Endothelial cell of umbilical vein (primary cell): ENCODE data around the gene USF1.
"Not testable (repeated sequence)": the region's sequence is repeated elsewhere in the genome, so short reads cannot be mapped to it uniquely, and the experiment has no call there.

ENCODE experiments used
- CTCF ChIP-seq, 2 donors: IDR thresholded peaks; 1 replicate in 1 of 2; 2 replicates in 1 of 2; pipeline ENCODE4 v1.5.1; 2011; ENCODE audit warnings: low read length in 2 of 2, mild to moderate bottlenecking in 2 of 2, moderate library complexity in 2 of 2, control low read depth in 1 of 2, inconsistent platforms in 1 of 2, low read depth in 1 of 2; ENCODE audit not compliant: insufficient read depth in 1 of 2; ENCODE audit errors: extremely low read depth in 1 of 2
- MYC ChIP-seq: IDR thresholded peaks from one replicate; pipeline ENCODE4 v1.6.1; 2011; ENCODE audit warnings: mild to moderate bottlenecking, low read depth, low read length
- POLR2AphosphoS5 ChIP-seq: IDR thresholded peaks from 2 replicates; pipeline ENCODE4 v1.6.1; 2012; ENCODE audit warnings: low read depth, mild to moderate bottlenecking, control low read depth, low read length, moderate library complexity; ENCODE audit not compliant: insufficient read depth

GRCh38 chr1:161016683-161017082 lies 29.1 kb downstream of the USF1 start:
- TF ChIP-seq CTCF (IDR thresholded peaks at IDR 0.05; ENCODE audit: extremely low read depth in 1 of 2, insufficient read depth in 1 of 2, low read depth in 1 of 2, low read length in 2 of 2); POLR2AphosphoS5; MYC: not testable (repeated sequence)
